HFF-Myc (cell line): ENCODE measurements around the gene CAMP.

ENCODE experiments used
- DNase-seq: peaks from one replicate; pipeline ENCODE4 v3.0.0-alpha.2; 2011; ENCODE audit warnings: low read depth; ENCODE audit errors: extremely low read depth
- H3K4me3 ChIP-seq: replicated peaks from 2 replicates; pipeline ENCODE4 v1.5.1; 2011; ENCODE audit warnings: low read depth, mild to moderate bottlenecking, control low read depth, low read length
- CTCF ChIP-seq: IDR thresholded peaks from 2 replicates; pipeline ENCODE4 v1.5.1; 2012; ENCODE audit warnings: mild to moderate bottlenecking, low read depth, low read length, control low read depth; ENCODE audit errors: missing control alignments

Gene CAMP

GRCh38 chr3:48186631-48187300 is 36.5 kb upstream of the CAMP start:
- no peak for TF ChIP-seq CTCF
- no peak for DNase-seq
- peak overlapping the region; percentile 91 for H3K4me3 ChIP-seq

GRCh38 chr3:48187301-48187578 is 36.1 kb upstream of the CAMP start:
- peak overlapping the region; percentile 91 for H3K4me3 ChIP-seq
- TF ChIP-seq CTCF = no peak
- no peak for DNase-seq

DNA sequence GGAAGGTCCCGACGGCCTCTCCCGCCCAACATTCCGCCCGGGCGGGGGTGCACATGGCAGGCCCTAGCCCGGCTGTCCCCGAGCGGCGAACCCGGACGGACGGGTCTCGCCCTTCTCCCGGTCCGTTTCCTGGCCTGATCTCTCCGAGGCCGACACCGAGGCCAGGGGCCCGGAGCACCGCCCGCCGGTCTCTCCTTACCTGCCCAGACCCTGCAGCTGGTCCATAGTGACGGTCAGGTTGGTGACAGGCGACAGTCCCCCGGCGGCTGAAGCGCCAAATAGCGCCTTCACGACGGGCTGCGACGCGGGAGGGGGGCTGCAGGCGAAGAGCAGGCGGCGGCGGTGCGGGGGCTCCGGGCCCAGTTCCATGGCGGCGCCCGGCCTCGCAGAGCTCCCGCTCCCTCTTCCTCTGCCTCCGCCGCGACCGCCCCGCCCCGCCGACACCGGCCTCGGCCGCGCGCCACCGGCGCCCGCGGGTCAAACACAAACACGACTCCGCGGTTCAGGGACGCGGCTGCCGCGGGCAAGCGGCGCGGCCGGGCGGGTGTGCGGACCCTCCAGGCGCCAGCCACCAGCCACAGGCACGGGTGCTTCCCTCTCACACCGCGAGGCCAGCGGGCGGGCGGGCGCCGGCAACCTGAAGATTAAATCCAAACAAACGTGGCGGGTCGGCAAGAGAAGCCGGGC is 35.6 kb upstream of the CAMP start:
- DNase-seq = no peak
- peak overlapping the region; percentile 91 for H3K4me3 ChIP-seq
- no peak for TF ChIP-seq CTCF

GRCh38 chr3:48188266-48189201 is 34.8 kb upstream of the CAMP start, which contains the start of gene CDC25A:
TSS of gene CDC25A (minus strand) at chr3:48188417. CDS start at chr3:48187947, 470 bp downstream.
- DNase-seq = peak; percentile 97
- no peak for TF ChIP-seq CTCF
- peak within 1 kb of the TSS; percentile 91 for H3K4me3 ChIP-seq

DNA sequence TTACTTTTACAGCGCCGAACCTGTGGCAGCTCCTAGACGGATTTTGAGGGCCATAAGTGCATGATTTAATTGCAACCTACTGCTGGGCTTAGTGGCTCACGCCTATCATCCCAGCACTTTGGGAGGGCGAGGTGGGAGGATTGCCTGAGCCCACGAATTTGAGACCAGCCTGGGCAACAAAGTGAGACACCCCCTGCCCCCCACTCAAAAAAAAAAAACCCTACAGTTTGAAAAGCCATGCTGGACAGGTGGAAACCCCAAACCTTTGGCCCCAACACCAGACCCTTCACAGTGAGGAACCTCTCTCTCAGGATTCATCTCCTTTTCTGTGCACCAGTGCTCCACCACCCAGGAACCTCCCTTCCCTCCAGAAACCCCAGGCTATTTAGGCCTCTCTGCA is 34.0 kb upstream of the CAMP start:
- TF ChIP-seq CTCF = no peak
- H3K4me3 ChIP-seq = no peak overlapping the region
- DNase-seq = no peak

GRCh38 chr3:48190911-48191310 is 32.4 kb upstream of the CAMP start:
- H3K4me3 ChIP-seq = no peak overlapping the region
- no peak for TF ChIP-seq CTCF
- no peak for DNase-seq
